Ovary (tissue), 9 donors: Measurements from ENCODE around the gene TSC22D2. TPM values are rescaled to one million over a fixed set of nuclear protein-coding genes. Genes with fewer than 3 reads are reported as not detected.
"Not testable (repeated sequence)": the region's sequence is repeated elsewhere in the genome, so short reads cannot be mapped to it uniquely, and the experiment has no call there.

Source experiments
- DNase-seq, 5 donors: peaks; one replicate each; pipeline ENCODE4 v3.0.0-alpha.2; 2019 to 2020
- H3K27ac ChIP-seq, 2 donors: fragments of 200-600 bp; one replicate each; pipeline versions ENCODE4 v1.5.1 to v1.8.0; 2019 to 2022
- H3K27me3 ChIP-seq: fragments of 200-600 bp; one replicate; pipeline ENCODE4 v1.8.0; 2022
- H3K36me3 ChIP-seq: fragments of 200-600 bp; sonication (generic); one replicate; pipeline ENCODE4 v1.5.1; 2019
- H3K4me1 ChIP-seq: one replicate; pipeline ENCODE4 v1.8.1; 2013; ENCODE audit warnings: mild to moderate bottlenecking, moderate library complexity; ENCODE audit not compliant: insufficient read depth
- H3K4me3 ChIP-seq: fragments of 200-600 bp; sonication (generic); one replicate; pipeline ENCODE4 v1.5.1; 2017
- H3K9me3 ChIP-seq, 2 donors: fragments of 200-600 bp in 1 of 2; sonication (generic) in 1 of 2; one replicate each; pipeline versions ENCODE4 v1.5.1 to v1.8.1; 2013 to 2019; ENCODE audit warnings: mild to moderate bottlenecking in 1 of 2, moderate library complexity in 1 of 2
- EP300 ChIP-seq: sonication (generic); formaldehyde crosslinking; IDR thresholded peaks from one replicate; pipeline ENCODE4 v1.6.1; 2017; ENCODE audit warnings: antibody characterized with exemption
- POLR2A ChIP-seq: fragments of 450-650 bp; IDR thresholded peaks from one replicate; pipeline ENCODE4 v1.6.1; 2017; ENCODE audit warnings: antibody characterized with exemption, mild to moderate bottlenecking, moderate library complexity
- WGBS, 3 donors: extraction: QIAGEN DNeasy Blood & Tissue Kit in 1 of 3; methylation state at CpG; one replicate each; pipeline versions ENCODE4 v1.1.5 to v1.1.7; 2013 to 2017; 5-methylcytosine and 5-hydroxymethylcytosine counted together
- intact Hi-C, 4 donors: fragments of 100-400 bp; cut with DNase I; formaldehyde crosslinking; loops; one replicate each; pipeline versions ENCODE4 v1.11.0 to v1.15.1; 2022 to 2023
- polyA plus RNA-seq, 2 donors: library from polyadenylated mRNA; stranded (reverse); fragments of 200-250 nt in 1 of 2; fragments of 350-450 nt in 1 of 2; fragmentation: Illumina TruSeq in 1 of 2; extraction: RNeasy Lipid Tissue Mini Kit (QIAGEN cat#74804) in 1 of 2; gene quantifications; one replicate each; pipeline ENCODE4 v1.2.3, GENCODE V29; 2013 to 2014
- total RNA-seq, 7 donors: library from RNA; depleted of rRNA in 2 of 7; stranded (reverse); fragments of >200 nt in 2 of 7; fragmentation: NEBNext Ultra II Directional in 3 of 7; extraction: Animal tissue kit (Norgen Biotek cat#: 25700) in 3 of 7; gene quantifications; one replicate each; pipeline versions ENCODE4 v1.1.0 to v1.2.4, GENCODE V29; 2016 to 2023
- TF ChIP-seq, protein P1 (sequence below), 3 donors: fragments of 450-650 bp in 2 of 3; fragments of 200-600 bp in 1 of 3; IDR thresholded peaks; one replicate each; pipeline versions ENCODE4 v1.5.1 to v1.8.0; 2016 to 2022; ENCODE audit warnings: antibody characterized with exemption in 3 of 3, mild to moderate bottlenecking in 1 of 3
- donor health status: DM: no; HTN: no; CAD: no; lungs with moderate emphysema.
- donor health status: DM: no; HTN: no; CAD: no.
- donor health status: Bipolar disorder and iron deficiency.
- donor health status: DM: yes; HTN: yes; CAD: no.
- donor health status: DM: no; HTN: no; CAD: no.
- donor health status: DM: yes; HTN: yes; CAD: no.

Gene TSC22D2
- total and polyA plus RNA-seq, 9 donors: 11.2 to 33.4 (median 23.1) TPM

DNA sequence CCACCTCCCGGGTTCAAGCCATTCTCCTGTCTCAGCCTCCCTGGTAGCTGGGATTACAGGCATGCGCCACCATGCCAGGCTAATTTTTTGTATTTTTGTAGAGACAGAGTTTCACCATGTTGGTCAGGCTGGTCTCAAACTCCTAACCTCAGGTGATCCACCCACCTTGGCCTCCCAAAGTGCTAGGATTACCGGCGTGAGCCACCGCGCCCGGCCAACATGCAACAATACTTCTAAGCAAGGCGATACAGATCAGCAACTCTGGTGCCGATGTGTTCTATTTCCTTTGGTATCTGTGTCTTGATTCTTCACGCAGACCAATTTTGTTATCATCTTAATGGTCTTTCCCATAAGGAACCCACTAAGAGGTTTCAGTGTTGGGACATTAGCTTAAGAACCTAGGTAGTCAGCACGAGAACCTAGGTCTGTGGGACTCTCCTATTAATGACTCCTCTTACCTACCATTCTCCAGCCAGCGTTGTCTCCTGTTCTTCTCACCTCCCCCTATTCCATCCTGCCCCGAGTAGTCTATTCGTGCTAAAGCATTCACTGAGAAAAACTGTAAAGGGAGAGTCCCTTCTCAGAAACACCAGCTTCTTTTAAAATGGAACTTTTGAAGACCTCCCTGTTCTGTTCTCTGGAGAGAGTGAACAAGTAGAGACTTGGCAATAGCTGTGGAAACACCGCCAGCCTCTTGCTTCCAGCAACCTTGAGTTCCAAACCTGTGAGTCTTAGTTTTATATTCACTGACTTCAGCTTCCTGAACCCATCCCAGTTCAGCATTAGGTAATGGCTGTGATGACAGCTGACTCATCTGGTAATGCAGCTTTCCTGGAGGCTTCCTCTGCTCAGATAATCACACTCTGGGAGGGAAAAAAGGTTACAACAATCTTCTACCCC, 61.2 kb downstream of the TSC22D2 start:
- no peaks in the 10 kb centered on the region for H3K36me3 ChIP-seq
- no peak overlapping the region for H3K4me3 ChIP-seq
- no peak overlapping the region for H3K27ac ChIP-seq
- intact Hi-C loops: no loop called here
- H3K27me3 ChIP-seq: no peaks in the 10 kb centered on the region
- WGBS, 3 donors: 74 to 82% (median 79%) methylated on average over 15 of the region's 15 CpGs
- H3K9me3 ChIP-seq: no peaks in the 10 kb centered on the region
- TF ChIP-seq EP300: no peak
- TF ChIP-seq, protein P1, sequence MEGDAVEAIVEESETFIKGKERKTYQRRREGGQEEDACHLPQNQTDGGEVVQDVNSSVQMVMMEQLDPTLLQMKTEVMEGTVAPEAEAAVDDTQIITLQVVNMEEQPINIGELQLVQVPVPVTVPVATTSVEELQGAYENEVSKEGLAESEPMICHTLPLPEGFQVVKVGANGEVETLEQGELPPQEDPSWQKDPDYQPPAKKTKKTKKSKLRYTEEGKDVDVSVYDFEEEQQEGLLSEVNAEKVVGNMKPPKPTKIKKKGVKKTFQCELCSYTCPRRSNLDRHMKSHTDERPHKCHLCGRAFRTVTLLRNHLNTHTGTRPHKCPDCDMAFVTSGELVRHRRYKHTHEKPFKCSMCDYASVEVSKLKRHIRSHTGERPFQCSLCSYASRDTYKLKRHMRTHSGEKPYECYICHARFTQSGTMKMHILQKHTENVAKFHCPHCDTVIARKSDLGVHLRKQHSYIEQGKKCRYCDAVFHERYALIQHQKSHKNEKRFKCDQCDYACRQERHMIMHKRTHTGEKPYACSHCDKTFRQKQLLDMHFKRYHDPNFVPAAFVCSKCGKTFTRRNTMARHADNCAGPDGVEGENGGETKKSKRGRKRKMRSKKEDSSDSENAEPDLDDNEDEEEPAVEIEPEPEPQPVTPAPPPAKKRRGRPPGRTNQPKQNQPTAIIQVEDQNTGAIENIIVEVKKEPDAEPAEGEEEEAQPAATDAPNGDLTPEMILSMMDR (IDR thresholded peaks at IDR 0.05): no peak
- TF ChIP-seq POLR2A: no peak
- no peaks in the 10 kb centered on the region for H3K4me1 ChIP-seq
- DNase-seq: peak; percentile 21 to 54 (median 48)

DNA sequence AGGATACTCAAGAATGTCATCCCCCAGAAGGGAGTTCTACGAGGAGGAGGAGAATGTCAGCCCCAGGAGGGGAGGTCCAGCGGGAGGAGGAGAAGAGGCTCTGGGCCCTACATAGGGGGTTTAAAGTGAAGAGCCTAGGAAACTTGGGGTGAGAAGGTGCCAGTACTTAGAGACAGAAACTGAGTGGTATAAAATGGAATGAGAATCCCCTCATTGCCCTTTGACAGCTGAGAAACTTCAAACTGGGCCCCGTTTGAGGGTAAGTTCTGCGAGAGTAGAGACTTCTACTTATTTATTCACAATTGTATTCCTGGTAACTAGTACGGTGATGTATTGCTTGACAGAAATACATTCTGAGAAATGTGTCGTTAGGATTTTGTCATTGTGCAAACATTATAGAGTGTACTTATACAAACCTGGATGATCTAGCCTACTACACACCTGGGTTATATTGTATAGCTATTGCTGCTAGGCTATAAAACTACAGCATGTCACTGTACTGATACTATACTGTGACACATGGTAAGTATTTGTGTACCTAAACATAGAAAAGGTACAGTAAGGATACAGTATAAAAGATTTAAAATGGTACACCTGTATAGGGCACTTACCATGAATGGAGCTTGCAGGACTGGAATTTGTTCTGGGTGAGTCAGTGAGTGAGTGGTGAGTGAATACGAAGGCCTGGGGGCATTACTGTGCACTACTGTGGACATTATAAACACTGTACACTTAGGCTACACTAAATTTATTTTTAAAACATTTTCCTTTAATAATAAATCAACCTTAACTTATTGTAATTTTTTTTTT, 62.0 kb downstream of the TSC22D2 start:
- Histone ChIP-seq H3K27ac (no peak overlapping the region), H3K27me3 (no peaks in the 10 kb centered on the region), H3K9me3 (no peaks in the 10 kb centered on the region), H3K36me3 (no peaks in the 10 kb centered on the region), H3K4me3 (no peak overlapping the region), H3K4me1 (no peaks in the 10 kb centered on the region)
- intact Hi-C loops: no loop called here
- no peak for TF ChIP-seq EP300
- DNase-seq: no peak
- WGBS, 3 donors: 65 to 76% (median 71%) methylated on average over 7 of the region's 7 CpGs

DNA sequence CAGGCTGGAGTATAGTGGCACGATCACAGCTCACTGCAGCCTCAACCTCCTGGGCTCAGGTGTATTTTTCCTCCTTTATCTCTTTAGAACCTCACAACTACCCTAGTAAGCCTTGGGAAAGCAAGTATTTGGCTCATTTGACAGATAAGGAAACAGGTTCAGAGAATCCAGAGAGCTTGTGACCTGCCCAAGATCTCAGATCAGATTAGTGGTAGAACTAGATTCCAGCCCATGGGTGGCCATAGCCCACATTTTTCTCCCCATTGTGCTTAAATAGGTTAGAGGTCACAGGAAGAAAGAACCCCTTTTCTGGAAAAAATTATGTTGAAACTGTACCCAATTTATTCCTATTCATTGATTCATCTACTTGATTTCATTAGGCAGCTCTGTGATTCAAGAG, 64.3 kb downstream of the TSC22D2 start:
- WGBS, 3 donors: 77 to 96% (median 92%) methylated on average over 1 of the region's 1 CpG
- Histone ChIP-seq H3K36me3 (no peaks in the 10 kb centered on the region), H3K4me3 (no peak overlapping the region), H3K27me3 (no peaks in the 10 kb centered on the region), H3K9me3 (no peaks in the 10 kb centered on the region), H3K27ac (no peak overlapping the region), H3K4me1 (no peaks in the 10 kb centered on the region)
- TF ChIP-seq EP300 (no peak), POLR2A (no peak)
- TF ChIP-seq, protein P1 (IDR thresholded peaks at IDR 0.05): no peak
- intact Hi-C loops: no loop called here
- DNase-seq: no peak

DNA sequence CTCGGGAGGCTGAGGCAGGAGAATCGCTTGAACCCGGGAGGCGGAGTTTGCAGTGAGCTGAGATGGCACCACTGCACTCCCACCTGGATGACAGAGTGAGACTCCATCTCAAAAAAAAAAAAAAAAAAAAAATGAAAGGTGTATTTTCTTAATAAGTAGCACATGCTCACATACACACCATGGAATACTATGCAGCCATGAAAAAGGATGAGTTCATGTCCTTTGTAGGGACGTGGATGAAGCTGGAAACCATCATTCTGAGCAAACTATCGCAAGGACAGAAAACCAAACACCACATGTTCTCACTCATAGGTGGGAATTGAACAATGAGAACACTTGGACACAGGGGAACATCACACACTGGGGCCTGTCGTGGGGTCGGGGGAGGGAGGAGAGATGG, 65.1 kb downstream of the TSC22D2 start:
- H3K27ac ChIP-seq, H3K27me3 ChIP-seq, H3K9me3 ChIP-seq, intact Hi-C loops, DNase-seq, H3K4me3 ChIP-seq, H3K36me3 ChIP-seq, H3K4me1 ChIP-seq: not testable (repeated sequence)
- WGBS, 3 donors: 95 to 97% (median 95%) methylated on average over 8 of the region's 8 CpGs

DNA sequence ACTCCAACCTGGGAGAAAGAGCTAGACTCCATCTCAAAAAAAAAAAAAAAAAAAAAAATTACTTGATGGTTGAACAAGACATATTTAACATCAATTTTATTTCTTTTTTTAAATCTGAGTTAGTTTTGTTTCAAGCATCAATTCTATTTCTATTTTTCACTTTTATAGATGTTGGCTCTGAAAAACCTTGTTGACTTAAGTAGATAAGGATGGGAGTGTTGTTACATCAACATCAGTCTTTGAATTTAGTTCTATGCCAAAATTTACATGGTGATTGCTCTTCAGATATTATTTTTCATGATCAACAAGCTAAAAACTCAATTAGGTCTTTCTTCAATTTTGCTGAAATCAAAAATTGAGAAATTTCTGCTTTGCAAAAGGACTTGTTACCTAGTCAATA, 71.3 kb downstream of the TSC22D2 start:
- DNase-seq: no peak
- no peaks in the 10 kb centered on the region for H3K4me1 ChIP-seq
- peaks cover 3% of the 10 kb centered on the region for H3K36me3 ChIP-seq
- no peak overlapping the region for H3K4me3 ChIP-seq
- no peak overlapping the region for H3K27ac ChIP-seq
- H3K27me3 ChIP-seq: no peaks in the 10 kb centered on the region
- H3K9me3 ChIP-seq: no peaks in the 10 kb centered on the region
- intact Hi-C loops: no loop called here
- TF ChIP-seq POLR2A (no peak), EP300 (no peak)
- TF ChIP-seq, protein P1 (IDR thresholded peaks at IDR 0.05): no peak
